Activated CD8-positive, alpha-beta memory T cell treated with anti-CD3 and anti-CD28 coated beads, Interleukin-2, amount 50 U/mL, for 48 hours (primary cell): ENCODE data around the gene CHORDC1.
"Not testable (repeated sequence)": the region's sequence is repeated elsewhere in the genome, so short reads cannot be mapped to it uniquely, and the experiment has no call there.

ENCODE experiments used
- DNase-seq: peaks from one replicate; pipeline ENCODE4 v3.0.0-alpha.2; 2020

CHORDC1 gene

DNA sequence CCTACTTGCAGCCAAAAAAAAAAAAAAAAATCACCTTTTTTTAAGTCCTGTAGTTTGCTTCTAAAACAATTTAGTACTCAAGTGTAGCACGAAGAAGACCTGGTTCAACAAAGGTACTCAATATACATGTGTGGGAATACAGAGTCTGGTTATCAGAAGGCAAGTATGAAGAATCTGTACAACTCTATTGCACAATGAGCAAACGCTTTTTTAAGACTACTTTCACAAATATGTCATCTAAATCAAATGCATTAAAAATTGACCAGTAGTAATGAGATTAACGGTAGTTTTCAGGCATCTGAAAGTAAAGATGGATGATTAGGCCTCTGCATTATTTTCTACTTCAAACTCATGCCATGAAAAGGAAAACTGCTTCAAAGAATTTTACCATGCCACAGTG is 9.5 kb downstream of the CHORDC1 start:
- DNase-seq = no peak

DNA sequence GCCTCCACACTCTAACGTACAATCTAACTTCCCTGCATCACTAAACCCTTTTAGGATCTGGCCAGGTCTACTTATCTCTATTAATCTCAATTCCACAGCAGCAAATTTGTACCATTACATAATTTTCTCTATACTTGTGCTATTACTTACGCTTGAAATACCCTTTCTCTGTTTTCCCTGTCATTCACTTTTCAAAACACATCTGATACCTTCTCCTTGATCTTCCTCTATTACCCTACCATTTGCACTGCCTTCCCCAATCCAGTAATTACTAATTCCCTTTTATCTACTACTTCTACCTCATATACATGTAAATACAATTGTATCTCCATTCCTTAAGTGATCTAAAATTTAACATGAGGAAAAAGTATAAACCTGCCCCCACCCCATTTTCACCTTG is 14.0 kb downstream of the CHORDC1 start:
- DNase-seq = no peak

DNA sequence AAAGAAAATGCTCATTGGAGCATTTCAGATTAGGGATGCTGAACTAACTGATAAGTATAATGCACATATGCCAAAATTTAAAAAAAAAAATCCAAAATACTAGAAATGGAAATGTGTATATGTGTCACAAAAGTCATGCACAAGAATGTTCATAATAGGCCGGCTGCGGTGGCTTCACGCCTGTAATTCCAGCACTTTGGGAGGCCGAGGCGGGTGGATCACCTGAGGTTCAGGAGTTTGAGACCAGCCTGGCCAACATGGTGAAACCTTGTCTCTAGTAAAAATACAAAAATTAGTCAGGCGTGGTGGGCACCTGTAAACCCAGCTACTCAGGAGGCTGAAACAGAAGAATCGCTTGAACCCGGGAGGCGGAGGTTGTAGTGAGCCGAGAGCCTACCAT is 14.9 kb downstream of the CHORDC1 start:
- DNase-seq = not testable (repeated sequence)

DNA sequence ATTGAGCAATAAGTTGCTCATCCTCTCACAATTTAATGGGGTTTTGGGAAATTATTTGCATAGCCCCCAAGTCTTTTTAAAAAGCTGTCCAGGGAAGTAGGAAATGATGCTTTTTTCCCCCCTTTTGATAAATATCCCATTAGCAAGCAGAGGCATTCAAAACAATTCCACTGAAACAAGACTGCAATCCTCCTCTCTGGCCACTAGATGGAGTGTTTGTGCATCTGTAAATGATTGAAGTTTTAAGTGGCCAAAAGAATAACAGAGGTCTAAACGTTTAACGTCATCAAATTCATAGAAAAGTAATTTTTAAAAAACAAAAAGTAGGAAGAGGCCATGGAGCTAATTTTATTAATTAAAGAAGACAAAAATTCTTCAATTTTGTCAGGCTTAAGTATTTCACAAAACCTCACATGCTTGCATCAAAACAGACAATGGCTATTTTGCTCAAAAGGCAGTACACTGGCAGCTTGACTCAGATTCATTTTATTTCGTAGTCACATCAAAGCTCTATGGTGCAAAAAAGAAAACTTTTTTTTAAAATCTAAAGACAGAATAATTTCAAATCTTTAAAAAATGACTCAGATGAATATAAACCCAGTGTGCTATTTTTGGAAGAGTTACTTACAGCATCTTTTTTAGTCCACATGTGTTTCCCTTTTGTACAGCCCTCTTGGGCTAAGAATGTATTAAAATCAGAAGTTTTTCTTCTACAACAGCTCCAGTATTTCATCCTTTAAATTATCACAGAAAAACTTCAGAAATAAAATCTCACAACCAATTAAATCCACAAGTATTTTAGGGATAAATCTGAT is 17.8 kb downstream of the CHORDC1 start:
- DNase-seq = no peak

DNA sequence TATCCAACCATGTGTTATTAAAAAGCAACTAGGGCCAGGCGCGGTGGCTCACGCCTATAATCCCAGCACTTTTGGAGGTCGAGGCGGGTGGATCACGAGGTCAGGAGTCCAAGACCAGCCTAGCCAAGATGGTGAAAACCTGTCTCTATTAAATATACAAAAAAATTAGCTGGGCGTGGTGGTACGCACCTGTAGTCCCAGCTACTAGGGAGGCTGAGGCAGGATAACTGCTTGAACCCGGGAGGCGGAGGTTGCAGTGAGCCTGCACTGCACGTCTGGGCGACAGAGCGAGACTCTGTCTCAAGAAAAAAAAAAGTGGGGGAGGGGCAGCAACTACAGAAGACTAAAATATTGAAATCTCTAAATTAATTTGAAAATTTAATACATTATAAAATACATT is 18.4 kb downstream of the CHORDC1 start:
- no peak for DNase-seq

DNA sequence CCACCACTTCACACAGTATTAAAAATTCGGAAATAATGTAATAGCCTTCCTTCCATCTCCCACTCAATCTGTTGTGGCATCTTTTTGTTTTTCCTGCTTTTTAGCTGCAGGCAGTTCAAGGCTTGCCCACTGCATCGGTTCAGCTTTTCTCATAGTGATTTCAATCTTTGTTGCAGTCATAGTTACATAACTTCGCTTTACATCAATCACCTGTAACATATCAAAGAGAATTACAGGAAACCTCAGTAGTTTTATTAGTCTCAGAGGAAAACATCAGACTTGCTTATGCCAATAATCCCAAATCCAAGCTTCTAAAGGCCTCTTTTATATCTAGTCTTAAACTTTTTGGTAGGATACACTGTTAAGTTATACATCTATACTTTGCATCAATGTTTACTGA is 20.5 kb downstream of the CHORDC1 start:
- no peak for DNase-seq

DNA sequence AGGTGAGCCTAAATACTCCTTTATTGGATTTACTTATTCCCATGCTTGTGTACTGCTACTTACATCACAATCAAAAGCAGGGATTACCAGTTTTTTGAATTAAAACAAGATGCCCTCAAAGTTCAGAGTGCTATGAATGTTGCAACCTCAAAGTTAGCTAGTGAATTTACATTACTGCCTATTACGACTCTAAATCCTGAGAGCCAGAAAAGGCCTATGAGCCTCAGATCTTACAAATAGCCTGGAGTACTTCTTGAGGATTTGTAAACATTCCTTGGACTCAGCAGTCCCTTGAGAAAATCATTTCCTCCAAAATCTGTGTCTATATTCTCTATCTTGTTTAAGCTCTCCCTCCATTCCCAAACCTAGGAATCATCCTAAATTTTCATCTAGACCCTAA is 25.5 kb downstream of the CHORDC1 start:
- DNase-seq = no peak

DNA sequence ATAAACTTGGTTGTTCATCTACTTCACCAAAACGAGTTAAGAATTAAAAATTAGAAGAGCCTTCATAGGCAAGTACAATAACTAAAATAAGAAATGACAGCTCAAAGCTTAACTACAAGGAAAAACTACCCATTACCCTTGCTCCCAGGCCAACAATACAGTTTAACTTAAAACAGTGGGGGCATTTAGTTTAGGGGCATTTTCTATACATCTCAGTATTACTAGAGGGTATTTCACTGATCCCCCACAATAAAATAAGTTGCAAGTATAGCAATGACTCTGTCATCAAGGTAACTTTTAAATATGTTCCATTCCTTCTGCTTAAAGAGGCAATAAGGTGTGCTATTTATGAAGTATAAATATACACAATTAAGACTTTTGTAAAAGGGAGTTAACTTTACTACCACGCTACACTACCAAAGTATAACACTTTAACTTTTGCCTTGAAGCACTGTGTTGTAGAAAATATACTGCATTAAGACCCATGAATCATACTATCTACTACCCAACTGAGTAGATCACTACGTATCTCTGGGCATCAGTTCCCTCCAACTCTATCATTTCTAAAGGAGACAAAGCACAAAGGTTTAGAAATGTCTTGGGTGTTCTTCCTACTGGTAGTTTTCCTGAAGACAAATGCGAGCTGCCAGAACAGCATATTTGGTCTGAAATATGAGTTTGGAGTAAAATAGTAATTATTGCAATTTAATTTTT is 29.8 kb downstream of the CHORDC1 start:
- DNase-seq = no peak

DNA sequence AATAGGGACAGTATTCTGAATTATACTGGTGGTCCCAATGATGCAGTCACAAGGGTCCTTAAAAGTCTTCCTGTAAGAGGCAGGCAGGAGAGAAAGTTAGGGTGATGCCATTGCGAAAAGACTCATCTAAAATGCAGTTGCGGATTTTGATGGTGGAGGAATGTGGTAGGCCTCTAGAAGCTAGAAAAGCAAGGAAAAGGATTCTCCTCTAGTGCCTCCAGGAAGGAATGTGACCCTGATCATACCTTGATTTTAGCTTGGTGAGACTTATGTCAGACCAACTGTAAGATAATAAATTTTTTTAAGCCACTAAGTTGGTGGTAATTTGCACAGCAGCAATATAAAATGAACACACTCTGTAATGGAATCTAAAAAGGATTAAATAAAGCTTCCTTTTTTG is 33.8 kb downstream of the CHORDC1 start:
- no peak for DNase-seq

DNA sequence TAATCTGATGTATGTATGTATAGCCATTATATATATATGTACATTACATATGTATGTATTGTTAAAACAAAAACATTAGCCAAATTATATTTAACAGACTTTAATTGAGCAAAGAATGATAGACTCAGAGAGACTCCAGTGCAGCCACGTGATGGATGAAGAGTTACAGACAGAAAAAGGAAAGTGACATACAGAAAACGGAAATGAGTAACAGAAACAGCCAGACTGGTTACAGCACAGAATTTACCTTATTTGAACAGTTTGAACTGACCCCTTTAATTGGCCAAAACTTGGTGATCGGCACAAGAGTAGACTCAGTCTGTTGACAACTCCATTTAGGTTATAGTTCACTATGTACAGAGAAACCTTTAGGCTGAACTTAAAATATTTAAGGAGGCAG is 35.0 kb downstream of the CHORDC1 start:
- DNase-seq = no peak

DNA sequence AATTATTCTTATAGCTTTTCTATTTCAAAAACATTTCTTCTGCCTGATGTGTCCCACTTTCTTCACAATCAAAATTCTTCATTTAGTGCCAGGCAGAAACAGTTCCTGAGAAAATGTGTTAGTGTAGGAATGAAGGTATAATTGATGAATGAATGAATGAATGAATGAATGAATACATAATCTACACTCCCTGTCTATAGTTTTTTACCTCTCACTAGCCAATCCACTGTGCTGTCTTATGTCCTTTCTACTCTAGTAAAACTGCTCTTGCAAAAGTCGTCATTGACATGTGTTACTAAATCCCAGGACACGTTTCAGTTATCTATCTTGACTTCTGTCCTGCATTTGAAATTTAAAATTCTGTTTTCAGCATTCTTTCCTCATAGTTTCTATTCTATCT is 42.9 kb downstream of the CHORDC1 start:
- DNase-seq = no peak

DNA sequence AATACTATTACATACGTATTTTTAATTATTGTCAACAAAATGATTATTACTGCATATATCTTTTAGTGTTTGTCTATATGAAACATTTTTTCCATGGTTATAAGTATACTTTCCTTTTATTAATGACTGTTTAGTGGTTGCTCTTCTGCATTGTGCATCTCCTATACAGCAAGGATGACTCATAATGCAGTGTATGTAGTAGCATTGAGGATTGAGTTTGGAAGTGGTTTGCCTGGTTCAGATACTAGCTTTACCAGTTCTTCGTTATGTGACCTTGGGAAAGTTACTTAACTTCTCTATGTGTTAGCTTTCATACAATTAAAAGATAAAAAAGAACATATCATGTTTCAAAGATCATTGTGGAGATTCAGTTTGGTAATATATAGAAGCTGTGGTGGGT is 44.1 kb downstream of the CHORDC1 start:
- DNase-seq = no peak

DNA sequence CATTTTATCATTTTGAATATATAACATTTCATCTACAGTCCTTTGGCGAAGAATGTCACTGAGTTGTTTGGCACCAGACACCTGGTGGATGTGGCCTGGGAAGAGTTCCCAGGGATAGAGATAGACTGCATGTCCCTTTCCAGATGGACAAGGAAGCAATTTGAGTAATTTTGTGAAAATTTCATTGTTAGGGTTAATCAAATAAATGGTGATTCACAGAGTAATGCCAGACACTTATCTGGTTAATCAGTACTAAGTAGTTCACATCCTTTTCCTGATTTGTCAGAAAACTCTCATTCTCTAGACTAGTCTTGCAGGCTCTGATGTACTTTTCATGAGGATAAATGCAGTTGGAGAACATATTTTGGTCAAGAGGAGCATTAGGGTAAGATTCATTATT is 46.8 kb downstream of the CHORDC1 start:
- DNase-seq = no peak

DNA sequence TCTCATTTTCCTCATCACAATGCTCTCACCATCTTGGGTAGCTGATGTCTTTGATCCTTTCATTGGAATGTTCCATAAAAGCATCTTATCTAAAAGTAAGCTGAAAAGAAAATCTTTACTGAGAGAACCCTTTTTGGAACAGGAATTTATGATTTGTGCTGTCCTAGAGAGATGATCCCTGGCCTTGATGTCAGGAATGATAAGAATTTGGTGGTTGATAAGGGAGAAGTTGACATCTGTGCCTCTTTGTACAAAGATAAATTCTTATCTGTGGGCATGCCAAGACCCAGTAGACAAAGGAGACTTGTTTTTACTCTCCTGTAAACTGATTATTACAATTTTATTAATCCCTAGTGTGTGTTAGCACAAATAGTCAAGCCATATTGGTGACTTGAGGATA is 51.5 kb downstream of the CHORDC1 start:
- no peak for DNase-seq

DNA sequence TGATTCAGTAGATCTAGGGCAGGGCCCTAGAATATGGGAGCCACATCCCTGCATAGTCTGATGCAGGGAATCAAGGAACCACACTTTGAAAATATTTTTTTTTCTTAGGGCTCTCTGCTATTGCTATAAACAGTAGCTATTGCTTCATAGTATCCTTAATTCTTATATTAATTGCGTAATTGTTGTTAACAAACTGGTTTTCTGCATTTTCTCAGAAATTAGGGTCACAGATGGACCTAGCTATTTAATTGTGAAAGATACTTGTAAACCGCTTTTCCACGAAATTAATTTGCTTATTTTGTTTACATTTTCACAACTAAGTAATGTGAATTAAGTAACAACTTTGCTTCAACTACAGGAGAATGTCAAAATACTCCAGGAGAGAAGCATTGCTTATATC is 54.3 kb downstream of the CHORDC1 start:
- no peak for DNase-seq

DNA sequence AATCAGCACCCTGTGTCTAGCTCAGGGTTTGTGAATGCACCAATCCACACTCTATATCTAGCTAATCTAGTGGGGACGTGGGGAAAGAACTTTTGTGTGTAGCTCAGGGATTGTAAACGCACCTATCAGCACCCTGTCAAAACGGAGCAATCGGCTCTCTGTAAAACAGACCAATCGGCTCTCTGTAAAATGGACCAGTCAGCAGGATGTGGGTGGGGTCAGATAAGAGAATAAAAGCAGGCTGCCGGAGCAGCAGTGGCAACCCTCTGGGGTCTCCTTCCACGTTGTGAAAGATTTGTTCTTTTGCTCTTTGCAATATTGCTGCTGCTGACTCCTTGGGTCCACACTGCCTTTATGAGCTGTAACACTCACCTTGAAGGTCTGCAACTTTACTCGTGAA is 55.1 kb downstream of the CHORDC1 start:
- DNase-seq = not testable (repeated sequence)

DNA sequence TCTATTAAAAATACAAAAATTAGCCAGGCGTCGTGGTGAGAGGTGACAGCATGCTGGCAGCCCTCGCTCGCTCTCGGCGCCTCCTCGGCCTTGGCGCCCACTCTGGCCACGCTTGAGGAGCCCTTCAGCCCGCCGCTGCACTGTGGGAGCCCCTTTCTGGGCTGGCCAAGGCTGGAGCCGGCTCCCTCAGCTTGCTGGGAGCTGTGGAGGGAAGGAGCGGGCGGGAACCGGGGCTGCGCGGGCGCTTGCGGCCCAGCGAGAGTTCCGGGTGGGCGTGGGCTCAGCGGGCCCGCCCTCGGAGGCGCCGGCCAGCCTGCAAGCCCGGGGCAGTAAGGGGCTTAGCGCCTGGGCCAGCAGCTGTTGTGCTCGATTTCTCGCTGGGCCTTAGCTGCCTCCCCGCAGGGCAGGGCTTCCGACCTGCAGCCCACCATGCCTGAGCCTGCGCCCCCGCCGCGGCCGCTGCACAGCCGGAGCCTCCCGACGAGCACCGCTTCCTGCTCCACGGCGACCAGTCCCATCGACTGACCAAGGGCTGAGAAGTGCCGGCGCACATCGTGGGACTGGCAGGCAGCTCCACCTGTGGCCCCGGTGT is 55.8 kb downstream of the CHORDC1 start:
- not testable (repeated sequence) for DNase-seq
